Thoracic aorta (tissue), 2 donors: ENCODE results near the gene DMD. TPM values are rescaled to one million over a fixed set of nuclear protein-coding genes. Genes with fewer than 3 reads are reported as not detected.

ENCODE experiments used
- ATAC-seq: fragments of 150-250 bp; one replicate; pipeline ENCODE4 v1.8.0; 2017; ENCODE audit warnings: low read depth; ENCODE audit not compliant: insufficient number of reproducible peaks, low FRiP score
- DNase-seq: peaks from one replicate; pipeline ENCODE4 v3.0.0-alpha.2; 2020; ENCODE audit warnings: low spot score
- H3K27ac ChIP-seq, 2 donors: fragments of 200-600 bp; sonication (generic); 1 replicate in 1 of 2; 2 replicates in 1 of 2; pipeline ENCODE4 v1.5.1; 2016; ENCODE audit warnings: mild to moderate bottlenecking in 2 of 2, moderate library complexity in 2 of 2
- H3K27me3 ChIP-seq: fragments of 200-600 bp; sonication (generic); replicated peaks from 2 replicates; pipeline ENCODE4 v1.6.0; 2016; ENCODE audit warnings: mild to moderate bottlenecking; ENCODE audit not compliant: insufficient read depth
- H3K36me3 ChIP-seq: fragments of 200-600 bp; sonication (generic); one replicate; pipeline ENCODE4 v1.5.1; 2016
- H3K4me1 ChIP-seq, 2 donors: fragments of 200-600 bp; sonication (generic); 1 replicate in 1 of 2; 2 replicates in 1 of 2; pipeline versions ENCODE4 v1.5.1 to v1.6.0; 2016; ENCODE audit warnings: low read depth in 2 of 2, mild to moderate bottlenecking in 1 of 2; ENCODE audit not compliant: control insufficient read depth in 1 of 2
- H3K4me3 ChIP-seq: fragments of 200-600 bp; sonication (generic); 2 replicates; pipeline ENCODE4 v1.5.1; 2016; ENCODE audit warnings: mild to moderate bottlenecking
- H3K9me3 ChIP-seq: fragments of 200-600 bp; sonication (generic); 2 replicates; pipeline ENCODE4 v1.5.1; 2016
- CTCF ChIP-seq: fragments of 200-600 bp; sonication (generic); IDR thresholded peaks from one replicate; pipeline ENCODE4 v1.5.1; 2019; ENCODE audit warnings: antibody characterized with exemption
- total RNA-seq, 2 donors: library from RNA; depleted of rRNA; stranded (reverse); fragments of >200 nt; gene quantifications; one replicate each; pipeline versions ENCODE4 v1.1.0 to v1.2.3, GENCODE V29; 2016

The DMD gene
- total RNA-seq, 2 donors from 2014 or later = 224 to 233 TPM

DNA sequence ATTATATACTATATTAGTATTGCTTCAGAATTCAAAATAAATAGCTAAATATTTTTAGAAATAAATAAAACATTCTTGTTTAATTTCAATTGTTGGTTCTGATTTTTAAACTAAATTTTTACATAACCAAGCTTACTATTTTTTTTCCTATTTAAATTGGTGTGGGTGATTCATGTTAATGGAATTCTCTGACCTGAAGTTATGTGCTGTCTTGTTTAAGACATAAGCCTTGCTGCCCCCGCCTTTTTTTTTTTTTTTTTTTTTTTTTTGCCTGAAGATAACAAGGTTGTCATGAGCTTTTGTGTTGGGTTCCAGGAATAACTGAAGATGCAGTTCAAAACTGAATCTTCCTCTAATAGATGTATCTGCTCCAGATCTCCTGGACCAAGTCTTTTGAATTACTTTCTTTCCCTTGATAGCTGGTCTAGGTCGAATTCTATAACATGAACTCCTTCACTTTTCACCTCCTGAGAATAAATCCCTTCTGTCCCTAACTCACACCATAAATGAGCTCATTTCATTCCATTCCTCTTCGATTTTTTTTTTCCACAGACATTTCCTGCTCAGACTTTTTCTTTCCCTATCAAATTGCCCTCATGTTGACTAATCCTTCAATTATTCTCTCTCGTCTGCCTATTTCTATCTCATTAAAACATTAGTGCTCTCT lies 1878.1 kb downstream of the DMD start:
- DNase-seq (no peak), ATAC-seq (no peak)
- TF ChIP-seq CTCF = no peak
- Histone ChIP-seq H3K4me3 (no peak overlapping the region), H3K9me3 (no peaks in the 10 kb centered on the region), H3K27me3 (no peaks in the 10 kb centered on the region), H3K36me3 (no peaks in the 10 kb centered on the region), H3K4me1 (peaks cover 0 to 17% of the 10 kb centered on the region in 2 donors), H3K27ac (peak overlapping the region in 1 of 2 donors; percentile 35)

- H3K4me3 ChIP-seq = no peak overlapping the region
- no peaks in the 10 kb centered on the region for H3K27me3 ChIP-seq
- no peak for TF ChIP-seq CTCF
- DNase-seq (no peak), ATAC-seq (no peak)
- no peaks in the 10 kb centered on the region for H3K9me3 ChIP-seq
- peaks cover 0 to 10% of the 10 kb centered on the region in 2 donors for H3K4me1 ChIP-seq
- H3K27ac ChIP-seq = no peak overlapping the region
- no peaks in the 10 kb centered on the region for H3K36me3 ChIP-seq
Measured at GRCh38 chrX:31331928-31332327, 1879.4 kb downstream of the DMD start.

DNA sequence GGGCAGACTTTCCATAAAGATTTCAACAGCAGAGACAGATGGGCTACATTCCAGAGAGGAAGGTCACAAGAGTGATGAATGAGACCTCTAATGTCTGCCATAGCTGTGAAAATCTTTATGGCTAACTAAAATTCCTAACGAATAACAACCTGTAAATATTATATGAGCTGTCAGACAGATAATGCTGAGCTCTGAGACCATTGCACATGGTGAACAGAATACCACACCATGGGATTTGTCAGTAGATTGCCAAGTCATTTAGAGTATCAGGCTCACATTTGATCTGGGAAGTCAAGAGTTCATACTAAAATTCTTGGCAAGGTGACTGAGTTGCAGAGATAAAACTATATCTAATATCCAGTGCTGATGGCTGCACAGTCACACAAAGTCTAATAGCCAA lies 1880.3 kb downstream of the DMD start:
- H3K36me3 ChIP-seq = no peaks in the 10 kb centered on the region
- H3K27ac ChIP-seq = no peak overlapping the region
- no peak for ATAC-seq
- H3K27me3 ChIP-seq = no peaks in the 10 kb centered on the region
- no peak overlapping the region for H3K4me3 ChIP-seq
- TF ChIP-seq CTCF = no peak
- no peak for DNase-seq
- peaks cover 0 to 15% of the 10 kb centered on the region in 2 donors for H3K4me1 ChIP-seq
- H3K9me3 ChIP-seq = no peaks in the 10 kb centered on the region

GRCh38 chrX:31329298-31329697 lies 1882.1 kb downstream of the DMD start:
- DNase-seq (no peak), ATAC-seq (no peak)
- Histone ChIP-seq H3K27ac (no peak overlapping the region), H3K4me3 (no peak overlapping the region), H3K27me3 (no peaks in the 10 kb centered on the region), H3K9me3 (no peaks in the 10 kb centered on the region), H3K36me3 (no peaks in the 10 kb centered on the region), H3K4me1 (peaks cover 0 to 15% of the 10 kb centered on the region in 2 donors)
- TF ChIP-seq CTCF = no peak

- Histone ChIP-seq H3K4me1 (peaks cover 0 to 10% of the 10 kb centered on the region in 2 donors), H3K9me3 (no peaks in the 10 kb centered on the region), H3K36me3 (no peaks in the 10 kb centered on the region), H3K4me3 (no peak overlapping the region), H3K27me3 (no peaks in the 10 kb centered on the region), H3K27ac (no peak overlapping the region)
- DNase-seq (no peak), ATAC-seq (no peak)
- no peak for TF ChIP-seq CTCF
Measured at GRCh38 chrX:31323658-31324057, 1887.7 kb downstream of the DMD start.
